T-cell (primary cell): Measurements from ENCODE around the gene TRIOBP. TPM values are rescaled to one million over a fixed set of nuclear protein-coding genes. Genes with fewer than 3 reads are reported as not detected.

ENCODE experiments used
- ATAC-seq, 4 experiments: fragments of 200-7000 bp in 3 of 4; fragments of 150-1000 bp in 1 of 4; cut with Tn5 transposase; replicated peaks in 1 of 4; 1 replicate in 3 of 4; 2 replicates in 1 of 4; pipeline ENCODE4 v1.10.0; 2021; ENCODE audit warnings: moderate library complexity in 3 of 4, mild to moderate bottlenecking in 2 of 4, moderate number of reproducible peaks in 1 of 4
- CTCF ChIA-PET, 2 donors: fragments of 300-600 bp; sonication (Branson Sonifier 250); formaldehyde crosslinking; loops; one replicate each; lab custom pipeline; 2022; ENCODE audit warnings: antibody characterized with exemption in 2 of 2; lab: Charles Lee
- POLR2A ChIA-PET, 2 donors: fragments of 300-600 bp; sonication (Branson Sonifier 250); formaldehyde crosslinking; loops; one replicate each; lab custom pipeline; 2022; ENCODE audit warnings: antibody characterized with exemption in 2 of 2; lab: Charles Lee
- DNase-seq, 35 experiments: peaks; one replicate each; pipeline versions ENCODE4 v3.0.0 to v3.0.0-alpha.2; 2013 to 2023
- H3K27ac ChIP-seq: one replicate; pipeline ENCODE4 v1.5.1; 2013; ENCODE audit warnings: low read length
- H3K27me3 ChIP-seq, 2 experiments: replicated peaks in 1 of 2; 1 replicate in 1 of 2; 2 replicates in 1 of 2; pipeline versions ENCODE4 v1.6.1 to v1.7.0; 2013; ENCODE audit warnings: low read length in 1 of 2, mixed read lengths in 1 of 2; ENCODE audit not compliant: control insufficient read depth in 2 of 2, insufficient read depth in 2 of 2; ENCODE audit errors: extremely low read depth in 1 of 2
- H3K36me3 ChIP-seq, 2 donors: 1 replicate in 1 of 2; 2 replicates in 1 of 2; pipeline versions ENCODE4 v1.6.1 to v1.7.0; 2013; ENCODE audit warnings: low read length in 1 of 2; ENCODE audit not compliant: control insufficient read depth in 2 of 2, insufficient read depth in 1 of 2; ENCODE audit errors: extremely low read depth in 1 of 2
- H3K4me1 ChIP-seq, 2 experiments: 1 replicate in 1 of 2; 2 replicates in 1 of 2; pipeline versions ENCODE4 v1.6.1 to v1.7.0; 2013; ENCODE audit warnings: low read length in 2 of 2, mixed read lengths in 1 of 2; ENCODE audit not compliant: insufficient read depth in 2 of 2, control insufficient read depth in 1 of 2; ENCODE audit errors: extremely low read depth in 1 of 2
- H3K4me3 ChIP-seq, 2 donors: 1 replicate in 1 of 2; 2 replicates in 1 of 2; pipeline versions ENCODE4 v1.5.1 to v1.7.0; 2013; ENCODE audit warnings: mild to moderate bottlenecking in 2 of 2, low read length in 1 of 2, moderate library complexity in 1 of 2; ENCODE audit not compliant: control insufficient read depth in 1 of 2; ENCODE audit errors: extremely low read depth in 1 of 2
- H3K9me3 ChIP-seq: 2 replicates; pipeline ENCODE4 v1.7.0; 2013
- H3K27ac Mint-ChIP-seq, 2 donors: one replicate each; pipeline ENCODE4 v1.8.0; 2020 to 2021; ENCODE audit warnings: mild to moderate bottlenecking in 2 of 2, mixed read lengths in 2 of 2
- H3K27me3 Mint-ChIP-seq, 2 donors: one replicate each; pipeline ENCODE4 v1.8.0; 2021 to 2022; ENCODE audit warnings: mixed read lengths in 2 of 2
- H3K36me3 Mint-ChIP-seq: one replicate; pipeline ENCODE4 v1.8.0; 2021; ENCODE audit warnings: mixed read lengths
- H3K4me1 Mint-ChIP-seq, 3 donors: one replicate each; pipeline ENCODE4 v1.8.0; 2020 to 2022; ENCODE audit warnings: mixed read lengths in 3 of 3, mild to moderate bottlenecking in 1 of 3
- H3K4me3 Mint-ChIP-seq, 3 donors: one replicate each; pipeline ENCODE4 v1.8.0; 2020 to 2022; ENCODE audit warnings: mild to moderate bottlenecking in 3 of 3, mixed read lengths in 3 of 3, moderate library complexity in 3 of 3
- H3K9me3 Mint-ChIP-seq, 3 donors: one replicate each; pipeline ENCODE4 v1.8.0; 2020 to 2022; ENCODE audit warnings: mixed read lengths in 3 of 3
- WGBS: methylation state at CpG from one replicate; pipeline ENCODE4 v1.1.5; 2013; ENCODE audit warnings: missing lambda C conversion rate; ENCODE audit not compliant: insufficient coverage; 5-methylcytosine and 5-hydroxymethylcytosine counted together
- total RNA-seq, 35 experiments: library from RNA in 6 of 35; stranded (reverse) in 6 of 35; fragments of 120-200 nt in 1 of 35; gene quantifications; one replicate each; pipeline versions ENCODE4 v1.2.1 to v1.2.4 and lab custom pipeline; 2013 to 2026

TRIOBP gene
- total RNA-seq, 5 donors from 2014 or later (not counting 1 experiment from before 2014, with no cell fraction given): 14.5 to 36.8 (median 31.1) TPM

DNA sequence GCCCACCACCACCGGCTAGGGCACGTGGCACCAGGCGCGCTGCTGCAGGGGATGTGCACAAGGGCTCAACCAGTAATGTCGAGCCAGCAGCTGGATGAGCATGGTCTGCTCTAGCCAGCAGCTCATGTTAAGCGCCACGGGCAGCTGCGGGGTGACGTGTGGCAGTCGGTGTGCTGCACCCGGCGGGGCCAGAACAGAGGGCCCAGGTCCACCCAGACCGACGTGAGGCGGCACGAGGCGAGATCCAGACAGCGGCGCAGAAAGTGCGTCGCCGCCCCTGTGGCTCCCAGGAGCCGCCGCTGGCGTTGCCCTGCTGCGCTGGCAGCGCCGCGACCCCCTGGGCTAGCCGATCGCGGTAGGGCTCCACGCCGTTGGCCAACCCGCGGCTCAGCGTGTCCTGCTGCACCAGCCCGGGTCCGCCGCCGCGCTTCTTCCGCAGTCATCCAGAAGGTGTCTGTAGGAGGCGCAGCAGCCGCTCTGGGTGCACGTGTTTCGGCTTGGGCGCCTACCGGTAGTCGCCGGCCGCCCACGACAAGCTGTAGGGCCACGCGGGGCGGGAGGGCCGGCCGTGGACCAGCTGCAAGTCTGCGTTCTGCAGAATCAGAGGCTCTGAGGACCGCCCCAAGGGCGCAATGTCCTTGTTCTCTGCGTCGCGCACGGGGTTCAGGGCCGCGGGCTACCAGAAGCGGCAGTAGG is 121.7 kb downstream of the TRIOBP start:
- Mint-ChIP-seq H3K36me3 (no peaks in the 10 kb centered on the region), H3K4me1 (peaks cover 13 to 15% (median 13%) of the 10 kb centered on the region in 3 donors), H3K27ac (no peak overlapping the region), H3K27me3 (peaks cover 21 to 22% of the 10 kb centered on the region in 2 donors), H3K9me3 (no peaks in the 10 kb centered on the region), H3K4me3 (peak overlapping the region; percentile 54 to 66 (median 62))
- peaks cover 3 to 20% of the 10 kb centered on the region in 2 experiments for H3K4me1 ChIP-seq
- no peaks in the 10 kb centered on the region for H3K36me3 ChIP-seq
- WGBS: 3% methylated on average over 61 of the region's 68 CpGs
- ChIA-PET POLR2A (no interaction called here), CTCF (interaction anchor here (0.5 to 3.5 kb wide), 12 partner anchors 8 to 210 kb away, joined by 3 to 41 read pairs (median 4); partner anchors contain the start of genes ANKRD54 (in 1 of the 2), C22orf23 (in 1 of the 2), GCAT (in 1 of the 2) and GGA1 (in 1 of the 2))
- peaks cover 0 to 75% of the 10 kb centered on the region in 2 experiments for H3K27me3 ChIP-seq
- H3K9me3 ChIP-seq: no peaks in the 10 kb centered on the region
- ATAC-seq: peak; percentile 77 to 79 (median 77)
- H3K4me3 ChIP-seq: peak overlapping the region; percentile 40 to 65
- DNase-seq: peak; percentile 23 to 76 (median 53)
- no peak overlapping the region for H3K27ac ChIP-seq

DNA sequence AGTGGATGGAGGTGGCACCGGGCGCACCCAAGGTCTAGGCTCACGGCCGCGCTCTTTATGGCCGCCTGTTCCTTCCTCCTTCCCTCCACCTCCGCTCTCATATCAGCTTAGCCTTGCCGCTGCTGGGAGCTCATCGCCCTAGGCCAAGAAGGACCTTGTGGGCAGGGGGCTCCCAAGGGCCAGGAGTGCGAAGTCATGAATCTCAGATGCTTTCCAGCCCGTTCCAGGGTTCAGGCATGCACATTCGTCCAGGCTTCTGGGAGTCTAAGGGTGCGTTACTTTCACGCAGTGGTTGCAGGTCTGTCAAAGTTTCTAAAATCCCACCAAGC is 122.2 kb downstream of the TRIOBP start:
- peaks cover 0 to 79% of the 10 kb centered on the region in 2 experiments for H3K27me3 ChIP-seq
- H3K4me3 Mint-ChIP-seq: peak overlapping the region; percentile 39 to 66 (median 62)
- peaks cover 21 to 22% of the 10 kb centered on the region in 2 donors for H3K27me3 Mint-ChIP-seq
- POLR2A ChIA-PET: no interaction called here
- peaks cover 3 to 20% of the 10 kb centered on the region in 2 experiments for H3K4me1 ChIP-seq
- H3K9me3 ChIP-seq: no peaks in the 10 kb centered on the region
- ATAC-seq (peak in 1 of 4 experiments; percentile 31), DNase-seq (no peak)
- H3K36me3 Mint-ChIP-seq: no peaks in the 10 kb centered on the region
- CTCF ChIA-PET: interaction anchor here in 1 of 2 donors (0.5 to 3.5 kb wide), 7 partner anchors 9 to 211 kb away, joined by 3 to 41 read pairs (median 5); partner anchors contain the start of genes ANKRD54 and GGA1
- no peaks in the 10 kb centered on the region for H3K36me3 ChIP-seq
- H3K27ac ChIP-seq: no peak overlapping the region
- H3K9me3 Mint-ChIP-seq: no peaks in the 10 kb centered on the region
- peak overlapping the region; percentile 40 to 65 for H3K4me3 ChIP-seq
- 53% methylated on average over 8 of the region's 14 CpGs for WGBS
- peaks cover 13 to 15% (median 13%) of the 10 kb centered on the region in 3 donors for H3K4me1 Mint-ChIP-seq
- no peak overlapping the region for H3K27ac Mint-ChIP-seq

DNA sequence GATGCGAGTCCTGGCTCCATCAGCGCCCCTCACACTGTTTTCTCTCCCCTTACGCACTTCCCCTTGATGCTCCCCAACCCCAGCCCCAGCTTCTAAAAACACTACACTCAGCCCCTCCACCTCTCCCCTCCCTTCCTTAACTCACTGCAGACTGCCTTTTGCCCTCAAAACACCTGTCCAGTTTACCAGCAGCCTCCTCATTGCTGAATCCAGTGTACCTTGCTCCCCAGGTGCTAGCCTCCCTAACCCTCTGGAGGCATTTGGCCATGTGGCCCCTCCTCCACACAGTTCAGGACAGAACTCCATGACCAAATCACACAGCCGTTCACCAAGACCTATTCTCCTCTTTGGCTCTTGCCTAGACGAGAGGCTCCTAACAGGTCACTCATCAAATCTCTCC is 123.5 kb downstream of the TRIOBP start:
- peaks cover 13 to 18% (median 15%) of the 10 kb centered on the region in 3 donors for H3K4me1 Mint-ChIP-seq
- WGBS: 94% methylated on average over 5 of the region's 5 CpGs
- Histone ChIP-seq H3K9me3 (no peaks in the 10 kb centered on the region), H3K4me3 (no peak overlapping the region), H3K27ac (no peak overlapping the region), H3K36me3 (no peaks in the 10 kb centered on the region), H3K4me1 (peaks cover 3 to 24% of the 10 kb centered on the region in 2 experiments), H3K27me3 (peaks cover 0 to 75% of the 10 kb centered on the region in 2 experiments)
- ATAC-seq (no peak), DNase-seq (no peak)
- no peak overlapping the region for H3K4me3 Mint-ChIP-seq
- POLR2A ChIA-PET: no interaction called here
- H3K27me3 Mint-ChIP-seq: peaks cover 24 to 25% of the 10 kb centered on the region in 2 donors
- CTCF ChIA-PET: interaction anchor here (0.6 to 3.5 kb wide), 3 partner anchors 11 to 43 kb away, joined by 3 to 41 read pairs (median 8); no protein-coding TSS in a partner anchor
- no peaks in the 10 kb centered on the region for H3K9me3 Mint-ChIP-seq
- H3K36me3 Mint-ChIP-seq: no peaks in the 10 kb centered on the region
- no peak overlapping the region for H3K27ac Mint-ChIP-seq

DNA sequence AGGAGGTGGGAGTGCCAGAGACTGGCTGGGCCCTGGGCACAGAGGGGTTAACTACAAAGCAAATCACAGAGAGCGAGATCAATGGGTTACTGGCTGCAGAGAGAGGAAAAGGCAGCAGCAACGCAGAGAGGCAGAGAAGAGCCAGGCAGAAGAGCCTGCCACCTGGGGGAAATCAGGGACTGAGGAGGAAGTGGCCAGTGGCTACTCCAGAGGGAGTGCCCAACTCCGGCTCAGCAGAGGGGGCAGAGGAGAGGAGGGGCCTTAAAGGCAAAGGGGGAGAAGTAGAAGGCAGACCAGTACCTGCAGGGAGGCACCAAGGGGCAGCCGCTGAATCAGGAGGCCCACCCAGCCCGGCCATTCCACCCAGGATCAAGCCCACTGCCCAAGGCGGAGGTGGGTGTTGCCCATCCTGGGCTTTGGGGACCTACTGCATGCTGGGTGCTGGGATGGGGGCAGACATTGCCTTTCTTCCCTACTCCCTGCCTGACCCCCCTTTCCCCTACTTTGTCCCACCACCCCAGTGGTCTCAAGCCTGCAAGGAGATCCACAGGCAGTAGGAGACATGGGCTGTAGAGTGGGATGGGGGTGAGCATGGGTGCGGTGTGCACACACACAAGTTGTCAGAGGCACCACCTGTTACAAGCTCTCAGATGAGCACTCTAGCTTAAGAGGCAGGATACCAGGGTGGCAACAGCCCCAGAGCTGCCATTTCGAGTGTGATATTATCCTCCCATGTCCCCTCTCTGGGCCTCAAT is 125.4 kb downstream of the TRIOBP start:
- H3K9me3 ChIP-seq: no peaks in the 10 kb centered on the region
- Mint-ChIP-seq H3K27me3 (peaks cover 25 to 27% of the 10 kb centered on the region in 2 donors), H3K9me3 (no peaks in the 10 kb centered on the region), H3K4me3 (no peak overlapping the region), H3K4me1 (peaks cover 17 to 23% (median 17%) of the 10 kb centered on the region in 3 donors), H3K27ac (no peak overlapping the region), H3K36me3 (no peaks in the 10 kb centered on the region)
- 67% methylated on average over 5 of the region's 8 CpGs for WGBS
- ATAC-seq: no peak
- H3K4me3 ChIP-seq: no peak overlapping the region
- H3K27ac ChIP-seq: no peak overlapping the region
- CTCF ChIA-PET: no interaction called here
- peaks cover 0 to 62% of the 10 kb centered on the region in 2 experiments for H3K27me3 ChIP-seq
- POLR2A ChIA-PET: no interaction called here
- DNase-seq: no peak
- H3K36me3 ChIP-seq: no peaks in the 10 kb centered on the region
- peaks cover 3 to 23% of the 10 kb centered on the region in 2 experiments for H3K4me1 ChIP-seq

GRCh38 chr22:37823134-37823985 is 126.5 kb downstream of the TRIOBP start, which contains the start of gene GALR3:
TSS of gene GALR3 (plus strand) at chr22:37823382. CDS start at chr22:37823407, 25 bp downstream.
- Histone ChIP-seq H3K4me1 (peaks cover 0 to 12% of the 10 kb centered on the region in 2 experiments), H3K36me3 (no peaks in the 10 kb centered on the region), H3K4me3 (no peak within 1 kb of the TSS), H3K27ac (no peak within 1 kb of the TSS), H3K27me3 (peaks cover 0 to 52% of the 10 kb centered on the region in 2 experiments), H3K9me3 (no peaks in the 10 kb centered on the region)
- H3K27ac Mint-ChIP-seq: no peak within 1 kb of the TSS
- peak within 1 kb of the TSS; percentile 30 to 51 (median 34) for H3K4me3 Mint-ChIP-seq
- CTCF ChIA-PET: interaction anchor here in 1 of 2 donors (0.6 kb wide), 1 partner anchor 114 kb away, joined by 3 read pairs; no protein-coding TSS in a partner anchor
- peaks cover 4% of the 10 kb centered on the region for H3K36me3 Mint-ChIP-seq
- H3K27me3 Mint-ChIP-seq: peaks cover 22 to 27% of the 10 kb centered on the region in 2 donors
- POLR2A ChIA-PET: interaction anchor here in 1 of 2 donors (0.6 kb wide), 1 partner anchor 77 kb away, joined by 3 read pairs; no protein-coding TSS in a partner anchor
- ATAC-seq (no peak), DNase-seq (no peak)
- peaks cover 8 to 14% (median 9%) of the 10 kb centered on the region in 3 donors for H3K4me1 Mint-ChIP-seq
- H3K9me3 Mint-ChIP-seq: no peaks in the 10 kb centered on the region
- WGBS: 88% methylated on average over 13 of the region's 21 CpGs
